ENCODE results near the gene PURB. TPM values are rescaled to one million over a fixed set of nuclear protein-coding genes. Genes with fewer than 3 reads are reported as not detected.
"Not testable (repeated sequence)": the region's sequence is repeated elsewhere in the genome, so short reads cannot be mapped to it uniquely, and the experiment has no call there.

The PURB gene
- 13.3 TPM for total RNA-seq
- long read RNA-seq, full-length matches to known transcripts, result 44 of 45 reads
- long read RNA-seq, partial matches to known transcripts, result 0 of 45 reads
- long read RNA-seq, other reads (novel, unspliced or antisense), result 1 of 45 reads

- intact Hi-C loops (cut with DNase I), result loop anchor here (10.0 kb wide), 1 partner anchor 99 kb away; no protein-coding TSS in a partner anchor
- peak; percentile 98 for ATAC-seq (ENCODE audit: poor library complexity)
- peak; percentile 97 for DNase-seq
Measured at GRCh38 chr7:44885394-44886317, at the start of gene PURB. TSS of gene PURB (minus strand) at chr7:44885530. CDS start at chr7:44885348, 182 bp downstream.

GRCh38 chr7:44935016-44935415 lies 49.7 kb upstream of the PURB start:
- ATAC-seq (ENCODE audit: poor library complexity) (no peak), DNase-seq (no peak)
- intact Hi-C loops (cut with DNase I), result no loop called here

GRCh38 chr7:44934510-44934909 lies 49.2 kb upstream of the PURB start:
- DNase-seq; ATAC-seq (ENCODE audit: poor library complexity); intact Hi-C loops (cut with DNase I): not testable (repeated sequence)

- DNase-seq (no peak), ATAC-seq (ENCODE audit: poor library complexity) (no peak)
- intact Hi-C loops (cut with DNase I), result no loop called here
Measured at GRCh38 chr7:44930921-44931320, 45.6 kb upstream of the PURB start.

GRCh38 chr7:44922351-44922694 lies 37.0 kb upstream of the PURB start:
- ATAC-seq (ENCODE audit: poor library complexity), result no peak
- DNase-seq, result no peak
- intact Hi-C loops (cut with DNase I), result loop anchor here (5.0 kb wide), 1 partner anchor 65 kb away; no protein-coding TSS in a partner anchor

GRCh38 chr7:44921607-44922350 lies 36.4 kb upstream of the PURB start:
- ATAC-seq (ENCODE audit: poor library complexity), result peak; percentile 97
- DNase-seq, result peak; percentile 96
- intact Hi-C loops (cut with DNase I), result loop anchor here (5.0 kb wide), 1 partner anchor 64 kb away; no protein-coding TSS in a partner anchor

- DNase-seq, result no peak
- no peak for ATAC-seq (ENCODE audit: poor library complexity)
- intact Hi-C loops (cut with DNase I), result loop anchor here (5.0 kb wide), 1 partner anchor 63 kb away; no protein-coding TSS in a partner anchor
Measured at GRCh38 chr7:44920119-44920518, 34.8 kb upstream of the PURB start.

- DNase-seq (no peak), ATAC-seq (ENCODE audit: poor library complexity) (no peak)
- intact Hi-C loops (cut with DNase I), result no loop called here
Measured at GRCh38 chr7:44918029-44918428, 32.7 kb upstream of the PURB start.

- DNase-seq, result no peak
- intact Hi-C loops (cut with DNase I), result no loop called here
- no peak for ATAC-seq (ENCODE audit: poor library complexity)
Measured at GRCh38 chr7:44917465-44917864, 32.1 kb upstream of the PURB start.

- intact Hi-C loops (cut with DNase I), result no loop called here
- ATAC-seq (ENCODE audit: poor library complexity) (no peak), DNase-seq (no peak)
Measured at GRCh38 chr7:44914992-44915607, 29.8 kb upstream of the PURB start.

GRCh38 chr7:44912775-44913347 lies 27.5 kb upstream of the PURB start:
- DNase-seq (no peak), ATAC-seq (ENCODE audit: poor library complexity) (no peak)
- intact Hi-C loops (cut with DNase I), result no loop called here

GRCh38 chr7:44911911-44912310 lies 26.6 kb upstream of the PURB start:
- peak; percentile 41 for DNase-seq
- intact Hi-C loops (cut with DNase I), result no loop called here
- ATAC-seq (ENCODE audit: poor library complexity), result no peak

- DNase-seq (no peak), ATAC-seq (ENCODE audit: poor library complexity) (no peak)
- intact Hi-C loops (cut with DNase I), result no loop called here
Measured at GRCh38 chr7:44909596-44910389, 24.5 kb upstream of the PURB start.

- DNase-seq (no peak), ATAC-seq (ENCODE audit: poor library complexity) (no peak)
- intact Hi-C loops (cut with DNase I), result no loop called here
Measured at GRCh38 chr7:44906965-44907364, 21.6 kb upstream of the PURB start.

- DNase-seq, result no peak
- intact Hi-C loops (cut with DNase I), result no loop called here
- ATAC-seq (ENCODE audit: poor library complexity), result no peak
Measured at GRCh38 chr7:44905002-44905635, 19.8 kb upstream of the PURB start.

- ATAC-seq (ENCODE audit: poor library complexity), result no peak
- intact Hi-C loops (cut with DNase I), result no loop called here
- no peak for DNase-seq
Measured at GRCh38 chr7:44899443-44899842, 14.1 kb upstream of the PURB start.

GRCh38 chr7:44898039-44898438 lies 12.7 kb upstream of the PURB start:
- intact Hi-C loops (cut with DNase I), result no loop called here
- no peak for DNase-seq
- no peak for ATAC-seq (ENCODE audit: poor library complexity)

Data from Right ventricle myocardium superior (tissue), 1 donor.